Measurements from ENCODE around the gene ATP2B1.

DNA sequence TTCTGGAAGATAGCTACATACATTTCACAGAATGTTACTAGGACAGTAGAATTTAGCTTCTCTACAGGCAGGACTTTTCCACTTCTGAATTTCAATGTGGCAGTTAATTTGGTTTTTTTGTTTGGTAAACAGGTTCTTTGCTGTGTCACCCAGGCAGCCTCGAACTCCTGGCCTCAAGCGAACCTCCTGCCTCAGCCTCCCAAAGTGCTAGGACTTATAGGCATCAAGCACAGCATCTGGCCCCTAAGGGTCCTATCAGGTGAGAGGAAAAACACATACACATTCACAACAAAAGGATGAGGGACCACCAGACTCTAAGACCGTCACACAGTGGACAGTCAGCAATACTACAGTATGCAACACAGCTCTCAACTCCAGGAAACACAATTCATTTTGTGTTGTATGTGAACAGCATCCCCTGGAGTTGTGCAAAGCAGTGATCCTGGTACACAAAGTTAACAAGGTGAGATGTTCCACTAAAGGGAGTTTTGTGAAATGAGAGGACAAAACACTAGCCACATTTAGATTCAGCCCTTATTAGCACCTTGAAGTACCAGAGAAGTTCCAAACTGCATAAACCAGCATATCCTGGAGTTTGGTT, 6.9 kb downstream of the ATP2B1 start:
- TF ChIP-seq, protein P1, sequence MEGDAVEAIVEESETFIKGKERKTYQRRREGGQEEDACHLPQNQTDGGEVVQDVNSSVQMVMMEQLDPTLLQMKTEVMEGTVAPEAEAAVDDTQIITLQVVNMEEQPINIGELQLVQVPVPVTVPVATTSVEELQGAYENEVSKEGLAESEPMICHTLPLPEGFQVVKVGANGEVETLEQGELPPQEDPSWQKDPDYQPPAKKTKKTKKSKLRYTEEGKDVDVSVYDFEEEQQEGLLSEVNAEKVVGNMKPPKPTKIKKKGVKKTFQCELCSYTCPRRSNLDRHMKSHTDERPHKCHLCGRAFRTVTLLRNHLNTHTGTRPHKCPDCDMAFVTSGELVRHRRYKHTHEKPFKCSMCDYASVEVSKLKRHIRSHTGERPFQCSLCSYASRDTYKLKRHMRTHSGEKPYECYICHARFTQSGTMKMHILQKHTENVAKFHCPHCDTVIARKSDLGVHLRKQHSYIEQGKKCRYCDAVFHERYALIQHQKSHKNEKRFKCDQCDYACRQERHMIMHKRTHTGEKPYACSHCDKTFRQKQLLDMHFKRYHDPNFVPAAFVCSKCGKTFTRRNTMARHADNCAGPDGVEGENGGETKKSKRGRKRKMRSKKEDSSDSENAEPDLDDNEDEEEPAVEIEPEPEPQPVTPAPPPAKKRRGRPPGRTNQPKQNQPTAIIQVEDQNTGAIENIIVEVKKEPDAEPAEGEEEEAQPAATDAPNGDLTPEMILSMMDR (IDR thresholded peaks at IDR 0.05), result no peak
- TF ChIP-seq POLR2AphosphoS5 (IDR thresholded peaks at IDR 0.05; ENCODE audit: insufficient read depth in 1 of 2, low read depth in 1 of 2) (no peak), POLR2A (IDR thresholded peaks at IDR 0.05) (no peak)
